GM12892 (cell line): ENCODE results near the gene ZBTB16.

ENCODE experiments used
- POLR2A ChIP-seq: IDR thresholded peaks from 2 replicates; pipeline ENCODE4 v1.6.1; 2011; ENCODE audit warnings: low read depth, low read length, control low read depth
- POLR2AphosphoS5 ChIP-seq: IDR thresholded peaks from 2 replicates; pipeline ENCODE4 v1.6.1; 2011; ENCODE audit warnings: low read depth, low read length, control low read depth
- TAF1 ChIP-seq: IDR thresholded peaks from 2 replicates; pipeline ENCODE4 v1.6.1; 2011; ENCODE audit warnings: low read depth, mild to moderate bottlenecking, control low read depth, low read length, borderline replicate concordance

- TF ChIP-seq POLR2A (no peak), TAF1 (no peak), POLR2AphosphoS5 (no peak)
Measured at GRCh38 chr11:114105611-114106010, 46.1 kb downstream of the ZBTB16 start.
